ENCODE data around the gene TP53.

GRCh38 chr17:7631398-7632380 is 55.6 kb downstream of the TP53 start:
- TF ChIP-seq, protein P1, sequence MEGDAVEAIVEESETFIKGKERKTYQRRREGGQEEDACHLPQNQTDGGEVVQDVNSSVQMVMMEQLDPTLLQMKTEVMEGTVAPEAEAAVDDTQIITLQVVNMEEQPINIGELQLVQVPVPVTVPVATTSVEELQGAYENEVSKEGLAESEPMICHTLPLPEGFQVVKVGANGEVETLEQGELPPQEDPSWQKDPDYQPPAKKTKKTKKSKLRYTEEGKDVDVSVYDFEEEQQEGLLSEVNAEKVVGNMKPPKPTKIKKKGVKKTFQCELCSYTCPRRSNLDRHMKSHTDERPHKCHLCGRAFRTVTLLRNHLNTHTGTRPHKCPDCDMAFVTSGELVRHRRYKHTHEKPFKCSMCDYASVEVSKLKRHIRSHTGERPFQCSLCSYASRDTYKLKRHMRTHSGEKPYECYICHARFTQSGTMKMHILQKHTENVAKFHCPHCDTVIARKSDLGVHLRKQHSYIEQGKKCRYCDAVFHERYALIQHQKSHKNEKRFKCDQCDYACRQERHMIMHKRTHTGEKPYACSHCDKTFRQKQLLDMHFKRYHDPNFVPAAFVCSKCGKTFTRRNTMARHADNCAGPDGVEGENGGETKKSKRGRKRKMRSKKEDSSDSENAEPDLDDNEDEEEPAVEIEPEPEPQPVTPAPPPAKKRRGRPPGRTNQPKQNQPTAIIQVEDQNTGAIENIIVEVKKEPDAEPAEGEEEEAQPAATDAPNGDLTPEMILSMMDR (conservative IDR thresholded peaks at IDR 0.05): no peak
- TF ChIP-seq ZFX (IDR thresholded peaks at IDR 0.05): no peak
